GM10266 (cell line): ENCODE data around the gene SLC9A3.
A peak's percentile ranks its signal among the peaks of the same experiment; 100 is the strongest.

Experiments used
- DNase-seq: peaks from one replicate; pipeline ENCODE4 v3.0.0; 2012; ENCODE audit errors: extremely low spot score
- TF ChIP-seq, protein P1 (sequence below): IDR thresholded peaks from 2 replicates; pipeline ENCODE4 v1.5.1; 2012; ENCODE audit warnings: mild to moderate bottlenecking, low read depth; ENCODE audit not compliant: control insufficient read depth, insufficient read depth; ENCODE audit errors: missing control alignments

The SLC9A3 gene

DNA sequence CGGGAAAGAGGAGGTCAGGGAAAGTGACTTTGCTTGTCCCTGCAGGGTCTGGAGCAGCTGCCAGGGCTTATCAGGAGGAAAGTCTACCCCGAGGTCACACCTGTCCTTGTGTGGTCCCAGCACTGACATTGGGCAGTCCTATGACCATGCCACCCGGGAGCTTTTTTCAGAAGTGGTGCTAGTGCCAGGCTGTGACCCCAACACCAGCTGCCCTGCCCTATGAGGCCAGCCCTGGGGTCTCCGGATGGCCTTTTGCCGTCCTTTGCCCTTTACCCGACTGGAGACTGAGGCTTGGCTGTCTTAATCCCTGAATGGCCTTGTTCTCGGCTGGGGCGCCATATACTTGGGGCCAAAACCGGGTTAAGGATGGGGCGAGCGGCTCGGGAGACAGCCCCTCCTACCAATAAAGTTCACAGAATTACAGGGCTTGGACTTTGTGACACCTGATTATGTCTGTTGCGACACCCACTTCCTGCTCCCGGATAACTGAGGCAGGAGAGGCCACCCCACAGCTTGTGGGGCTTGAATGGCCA lies 22.2 kb upstream of the SLC9A3 start:
- DNase-seq, result no peak
- TF ChIP-seq, protein P1, sequence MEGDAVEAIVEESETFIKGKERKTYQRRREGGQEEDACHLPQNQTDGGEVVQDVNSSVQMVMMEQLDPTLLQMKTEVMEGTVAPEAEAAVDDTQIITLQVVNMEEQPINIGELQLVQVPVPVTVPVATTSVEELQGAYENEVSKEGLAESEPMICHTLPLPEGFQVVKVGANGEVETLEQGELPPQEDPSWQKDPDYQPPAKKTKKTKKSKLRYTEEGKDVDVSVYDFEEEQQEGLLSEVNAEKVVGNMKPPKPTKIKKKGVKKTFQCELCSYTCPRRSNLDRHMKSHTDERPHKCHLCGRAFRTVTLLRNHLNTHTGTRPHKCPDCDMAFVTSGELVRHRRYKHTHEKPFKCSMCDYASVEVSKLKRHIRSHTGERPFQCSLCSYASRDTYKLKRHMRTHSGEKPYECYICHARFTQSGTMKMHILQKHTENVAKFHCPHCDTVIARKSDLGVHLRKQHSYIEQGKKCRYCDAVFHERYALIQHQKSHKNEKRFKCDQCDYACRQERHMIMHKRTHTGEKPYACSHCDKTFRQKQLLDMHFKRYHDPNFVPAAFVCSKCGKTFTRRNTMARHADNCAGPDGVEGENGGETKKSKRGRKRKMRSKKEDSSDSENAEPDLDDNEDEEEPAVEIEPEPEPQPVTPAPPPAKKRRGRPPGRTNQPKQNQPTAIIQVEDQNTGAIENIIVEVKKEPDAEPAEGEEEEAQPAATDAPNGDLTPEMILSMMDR, result no peak

DNA sequence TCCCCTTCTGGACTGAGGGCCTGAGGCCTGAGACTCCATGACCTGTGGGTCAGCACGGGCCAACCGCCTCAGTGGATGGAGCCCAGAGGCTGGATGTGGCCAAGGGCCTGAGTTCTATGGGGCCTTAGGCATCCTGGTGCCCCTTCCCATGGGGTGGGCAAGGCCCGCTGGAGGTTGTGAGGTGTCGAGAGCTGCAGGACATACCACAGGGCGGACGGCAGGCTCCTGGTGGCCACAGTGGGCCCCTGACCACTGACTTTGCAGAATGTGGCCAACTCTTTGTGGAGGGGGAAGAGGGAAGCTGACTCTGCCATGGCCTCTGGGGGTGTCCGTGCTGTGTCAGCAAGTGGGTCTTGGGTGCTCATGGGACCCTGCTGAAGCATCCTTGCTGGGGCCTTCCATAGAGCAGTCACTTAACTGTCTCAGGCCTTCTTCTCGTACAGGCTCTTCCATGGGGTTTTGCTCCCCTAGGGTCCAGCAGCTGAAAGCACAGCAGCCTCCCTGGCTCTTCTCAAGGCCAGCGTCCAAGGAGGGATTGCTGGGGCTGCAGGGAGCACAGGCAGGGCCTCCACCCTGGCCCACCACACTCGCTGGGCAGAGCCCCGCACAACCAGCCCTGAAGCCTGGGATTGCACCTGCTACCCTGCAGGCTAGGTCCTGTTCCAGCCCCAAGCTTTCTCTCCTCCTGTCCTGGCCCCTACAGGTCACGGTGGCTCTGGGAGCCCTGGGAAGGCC lies 21.6 kb upstream of the SLC9A3 start:
- TF ChIP-seq, protein P1, result no peak
- DNase-seq, result no peak

DNA sequence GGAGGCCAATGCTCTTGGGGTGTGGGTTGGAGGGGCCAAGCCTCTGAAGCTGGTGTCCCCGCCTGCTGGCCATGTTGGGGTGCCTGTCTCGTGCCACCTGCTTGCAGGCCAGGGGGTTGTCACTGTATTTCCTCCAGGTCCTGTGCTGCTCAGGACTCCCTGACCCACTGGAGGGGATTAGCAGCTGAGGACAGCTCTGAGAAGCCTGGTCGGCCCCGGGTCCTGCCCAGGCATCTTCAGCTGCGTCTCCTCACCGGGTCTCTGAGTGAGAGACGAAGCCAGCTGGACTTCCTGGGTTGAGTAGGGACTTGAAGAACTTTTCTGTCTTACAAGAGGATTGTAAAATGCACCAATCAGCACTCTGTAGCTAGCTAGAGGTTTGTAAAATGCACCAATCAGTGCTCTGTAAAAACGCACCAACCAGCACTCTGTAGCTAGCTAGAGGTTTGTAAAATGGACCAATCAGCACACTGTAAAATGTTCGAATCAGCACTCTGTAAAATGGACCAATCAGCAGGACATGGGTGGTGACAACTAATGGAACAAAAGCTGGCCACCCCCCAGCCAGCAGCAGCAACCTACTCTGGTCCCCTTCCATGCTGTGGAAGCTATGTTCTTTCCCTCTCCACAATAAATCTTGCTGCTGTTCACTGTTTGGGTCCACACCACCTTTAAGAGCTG lies 20.6 kb upstream of the SLC9A3 start:
- TF ChIP-seq, protein P1, result no peak
- no peak for DNase-seq

DNA sequence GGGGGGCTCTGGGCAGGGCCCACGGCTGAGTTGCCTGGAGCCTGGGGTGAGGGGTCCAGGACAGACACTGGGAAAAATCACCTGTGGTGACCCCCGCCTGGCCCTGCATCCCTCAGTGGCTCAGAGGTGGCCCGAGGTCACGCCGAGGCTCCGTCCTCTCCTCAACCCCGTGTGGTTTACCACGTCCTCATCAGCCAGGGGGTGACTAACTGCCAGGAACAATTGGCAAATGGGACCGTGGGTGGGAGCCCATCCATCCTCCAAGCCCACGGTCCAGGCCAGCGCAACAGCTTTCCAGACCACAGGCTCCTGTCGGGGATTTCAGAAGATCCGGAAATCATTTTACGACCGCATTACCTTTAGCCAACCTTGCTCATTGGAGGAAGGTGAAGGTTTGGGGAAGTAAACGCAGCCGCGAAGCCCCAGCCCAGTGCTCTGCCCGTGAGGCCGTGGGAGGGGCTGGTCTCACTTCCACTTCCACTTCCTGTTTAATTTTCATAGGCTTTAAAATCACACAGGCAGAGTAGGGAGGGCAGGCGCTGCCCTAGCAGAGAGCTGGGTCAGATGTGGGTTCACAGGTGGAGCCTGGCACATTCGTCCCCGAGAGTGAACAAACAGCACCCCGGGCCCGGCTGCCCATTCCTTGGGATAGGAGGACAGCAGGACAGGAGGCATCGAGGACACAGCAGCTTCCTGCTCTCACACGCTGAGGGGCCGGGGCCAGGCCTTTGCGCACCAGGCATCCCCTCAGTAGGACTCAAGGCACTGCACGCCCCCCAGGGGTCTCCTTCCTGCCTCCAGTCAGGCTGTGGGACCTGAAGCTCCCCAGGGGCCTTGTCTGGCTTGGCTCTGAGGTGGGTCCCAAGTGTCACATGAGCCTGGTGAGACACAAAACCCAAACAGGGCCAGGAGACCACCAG lies 19.8 kb upstream of the SLC9A3 start:
- TF ChIP-seq, protein P1, result no peak
- peak; percentile 88 for DNase-seq

DNA sequence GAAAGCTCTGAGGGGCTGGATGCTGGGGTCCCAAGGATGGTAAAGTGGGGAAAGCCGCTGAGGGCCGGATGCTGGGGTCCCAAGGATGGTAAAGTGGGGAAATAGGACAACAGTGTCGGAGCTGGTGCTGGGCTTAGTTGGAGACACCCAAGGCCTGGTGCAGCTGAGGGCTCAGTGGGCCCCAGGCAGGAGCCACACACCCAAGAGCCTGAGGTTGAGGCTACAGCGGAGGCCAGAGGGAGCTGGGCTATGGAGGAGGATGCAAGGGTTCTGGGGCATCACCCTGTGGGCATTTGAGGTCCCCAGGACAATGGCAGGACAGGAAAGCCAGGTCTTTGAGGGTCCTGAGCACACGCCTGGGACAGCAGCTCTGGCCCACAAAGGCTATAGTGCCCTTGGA lies 19.1 kb upstream of the SLC9A3 start:
- TF ChIP-seq, protein P1, result no peak
- DNase-seq, result no peak

DNA sequence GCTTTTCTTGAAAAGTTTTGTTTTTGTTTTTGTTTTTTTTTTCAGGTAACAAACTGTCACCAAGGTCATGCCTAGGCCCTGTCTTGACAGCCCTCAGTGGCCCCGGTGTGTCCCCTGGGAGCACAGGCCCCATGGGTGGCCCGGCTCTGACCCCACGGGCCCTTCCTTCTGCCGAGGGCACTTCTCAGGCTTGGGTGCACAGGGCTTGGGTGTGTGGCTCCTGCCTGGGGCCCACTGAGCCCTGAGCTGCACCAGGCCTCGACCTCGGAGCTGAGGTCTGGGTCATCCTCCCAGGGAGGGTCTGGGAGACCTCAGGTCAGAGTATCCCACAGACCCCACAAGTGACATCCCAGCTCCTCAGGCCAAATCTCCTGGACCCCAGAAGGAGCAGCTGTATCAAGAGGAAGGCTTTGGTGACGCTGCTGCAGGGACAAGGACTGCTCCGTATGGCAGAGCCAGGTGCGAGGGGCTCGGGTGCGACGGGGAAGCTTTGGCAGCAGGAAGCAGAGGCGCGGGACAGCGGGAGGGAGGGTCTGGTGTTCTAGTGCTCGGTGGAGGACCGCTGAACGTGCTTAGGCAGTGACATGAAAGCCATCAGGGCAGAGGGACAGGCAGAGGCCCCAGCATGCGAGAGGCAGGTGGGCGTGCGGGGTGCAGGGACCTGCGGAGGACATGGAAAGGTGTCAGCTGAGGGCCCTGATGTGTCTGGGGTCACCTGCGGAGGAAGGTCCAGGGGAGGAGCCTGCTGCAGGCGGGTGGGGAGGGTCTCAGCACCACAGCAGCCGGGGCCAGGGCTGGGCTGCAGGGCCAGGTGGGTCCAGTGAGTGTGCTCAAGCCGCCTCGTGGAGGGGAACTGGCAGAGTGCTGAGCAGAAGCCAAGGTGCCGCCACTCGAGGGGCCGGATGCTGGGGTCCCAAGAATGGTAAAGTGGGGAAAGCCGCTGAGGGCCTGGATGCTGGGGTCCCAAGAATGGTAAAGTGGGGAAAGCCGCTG lies 18.4 kb upstream of the SLC9A3 start:
- TF ChIP-seq, protein P1, result no peak
- DNase-seq, result no peak
